Subcutaneous abdominal adipose tissue (tissue), 5 donors: ENCODE measurements around the gene SYPL2.
"Not testable (repeated sequence)": the region's sequence is repeated elsewhere in the genome, so short reads cannot be mapped to it uniquely, and the experiment has no call there.

Experiments used
- H3K27ac ChIP-seq: one replicate; pipeline ENCODE4 v1.7.0; 2013; ENCODE audit warnings: low read depth, mild to moderate bottlenecking, inconsistent platforms, low read length, moderate library complexity
- H3K27me3 ChIP-seq, 5 donors: one replicate each; pipeline ENCODE4 v1.7.0; 2013; ENCODE audit warnings: low read length in 5 of 5, inconsistent platforms in 1 of 5; ENCODE audit not compliant: control insufficient read depth in 5 of 5, insufficient read depth in 4 of 5
- H3K36me3 ChIP-seq, 5 donors: one replicate each; pipeline ENCODE4 v1.7.0; 2013; ENCODE audit warnings: low read length in 5 of 5; ENCODE audit not compliant: control insufficient read depth in 5 of 5, insufficient read depth in 5 of 5
- H3K4me1 ChIP-seq, 5 donors: one replicate each; pipeline ENCODE4 v1.7.0; 2013; ENCODE audit warnings: low read length in 5 of 5, mild to moderate bottlenecking in 3 of 5, moderate library complexity in 1 of 5; ENCODE audit not compliant: control insufficient read depth in 5 of 5, insufficient read depth in 5 of 5
- H3K4me3 ChIP-seq, 5 donors: one replicate each; pipeline ENCODE4 v1.7.0; 2013; ENCODE audit warnings: low read length in 5 of 5, low read depth in 1 of 5
- H3K9ac ChIP-seq, 5 donors: one replicate each; pipeline ENCODE4 v1.7.0; 2013; ENCODE audit warnings: low read length in 5 of 5, mild to moderate bottlenecking in 4 of 5, moderate library complexity in 3 of 5
- H3K9me3 ChIP-seq, 5 donors: one replicate each; pipeline ENCODE4 v1.7.0; 2013; ENCODE audit warnings: low read length in 5 of 5; ENCODE audit not compliant: control insufficient read depth in 5 of 5
- donor health status: healthy.
- donor health status: healthy.
- donor health status: healthy.
- donor health status: healthy.
- donor health status: healthy.

Gene SYPL2

GRCh38 chr1:109468903-109469302 is 2.6 kb downstream of the SYPL2 start:
- Histone ChIP-seq H3K9me3 (no peaks in the 10 kb centered on the region), H3K36me3 (no peaks in the 10 kb centered on the region), H3K4me1 (peaks cover 0 to 20% (median 18%) of the 10 kb centered on the region in 5 donors), H3K4me3 (no peak overlapping the region), H3K27me3 (peaks cover 0 to 16% (median 5%) of the 10 kb centered on the region in 5 donors), H3K9ac (no peak overlapping the region), H3K27ac (no peak overlapping the region)

- Histone ChIP-seq H3K9me3 (no peaks in the 10 kb centered on the region), H3K4me3 (no peak overlapping the region), H3K27me3 (peaks cover 0 to 16% (median 5%) of the 10 kb centered on the region in 5 donors), H3K4me1 (peaks cover 0 to 18% (median 15%) of the 10 kb centered on the region in 5 donors), H3K9ac (no peak overlapping the region), H3K27ac (no peak overlapping the region), H3K36me3 (no peaks in the 10 kb centered on the region)
Observed at GRCh38 chr1:109470245-109470644, 3.9 kb downstream of the SYPL2 start.

- Histone ChIP-seq H3K9me3 (no peaks in the 10 kb centered on the region), H3K4me3 (no peak overlapping the region), H3K36me3 (no peaks in the 10 kb centered on the region), H3K9ac (no peak overlapping the region), H3K4me1 (peaks cover 0 to 1% (median 0%) of the 10 kb centered on the region in 5 donors), H3K27me3 (peaks cover 0 to 21% (median 5%) of the 10 kb centered on the region in 5 donors), H3K27ac (no peak overlapping the region)
Observed at GRCh38 chr1:109472779-109473178, 6.4 kb downstream of the SYPL2 start.

DNA sequence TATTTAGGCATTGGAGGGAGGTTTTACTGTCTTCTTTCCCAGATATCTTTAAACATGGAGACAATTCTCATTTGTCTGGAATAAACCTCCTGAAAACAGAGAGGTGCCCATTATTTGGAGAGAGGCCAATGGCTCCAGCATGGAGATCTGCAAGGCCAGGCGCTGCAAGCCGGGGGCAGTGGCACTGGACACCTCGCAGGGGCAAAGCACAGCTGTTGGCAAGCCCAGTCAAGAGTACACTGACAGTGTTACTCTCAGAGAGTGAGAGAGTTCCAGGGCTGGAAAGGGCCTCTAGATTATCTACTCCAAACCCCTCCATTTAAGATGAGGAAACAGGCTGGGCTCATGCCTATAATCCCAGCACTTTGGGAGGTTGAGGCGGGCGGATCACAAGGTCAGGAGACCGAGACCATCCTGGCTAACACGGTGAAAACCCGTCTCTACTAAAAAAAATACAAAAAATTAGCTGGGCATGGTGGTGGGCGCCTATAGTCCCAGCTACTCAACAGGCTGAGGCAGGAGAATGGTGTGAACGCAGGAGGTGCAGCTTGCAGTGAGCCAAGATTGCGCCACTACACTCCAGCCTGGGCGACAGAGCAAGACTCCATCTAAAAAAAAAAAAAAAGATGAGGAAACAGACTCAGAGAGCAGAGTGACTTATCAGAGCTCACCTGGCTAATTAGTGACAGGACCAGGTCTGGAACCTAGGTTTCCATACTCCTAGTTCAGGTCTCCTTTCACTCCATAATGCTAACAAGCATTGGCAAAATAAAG is 7.1 kb downstream of the SYPL2 start:
- H3K4me1 ChIP-seq, H3K4me3 ChIP-seq, H3K27ac ChIP-seq, H3K36me3 ChIP-seq, H3K9ac ChIP-seq, H3K9me3 ChIP-seq: not testable (repeated sequence)
- peaks cover 0 to 20% (median 0%) of the 10 kb centered on the region in 5 donors for H3K27me3 ChIP-seq

- Histone ChIP-seq H3K4me1 (peaks cover 0 to 1% (median 0%) of the 10 kb centered on the region in 5 donors), H3K9me3 (no peaks in the 10 kb centered on the region), H3K27me3 (peaks cover 0 to 20% (median 0%) of the 10 kb centered on the region in 5 donors), H3K4me3 (no peak overlapping the region), H3K27ac (no peak overlapping the region), H3K9ac (no peak overlapping the region), H3K36me3 (peaks cover 0 to 3% (median 0%) of the 10 kb centered on the region in 5 donors)
Observed at GRCh38 chr1:109474697-109475096, 8.4 kb downstream of the SYPL2 start.

- Histone ChIP-seq H3K4me3 (no peak overlapping the region), H3K36me3 (peaks cover 0 to 7% (median 0%) of the 10 kb centered on the region in 5 donors), H3K27ac (no peak overlapping the region), H3K9ac (no peak overlapping the region), H3K9me3 (no peaks in the 10 kb centered on the region), H3K4me1 (peaks cover 0 to 1% (median 0%) of the 10 kb centered on the region in 5 donors), H3K27me3 (peaks cover 0 to 17% (median 0%) of the 10 kb centered on the region in 5 donors)
Observed at GRCh38 chr1:109475261-109475660, 8.9 kb downstream of the SYPL2 start.

DNA sequence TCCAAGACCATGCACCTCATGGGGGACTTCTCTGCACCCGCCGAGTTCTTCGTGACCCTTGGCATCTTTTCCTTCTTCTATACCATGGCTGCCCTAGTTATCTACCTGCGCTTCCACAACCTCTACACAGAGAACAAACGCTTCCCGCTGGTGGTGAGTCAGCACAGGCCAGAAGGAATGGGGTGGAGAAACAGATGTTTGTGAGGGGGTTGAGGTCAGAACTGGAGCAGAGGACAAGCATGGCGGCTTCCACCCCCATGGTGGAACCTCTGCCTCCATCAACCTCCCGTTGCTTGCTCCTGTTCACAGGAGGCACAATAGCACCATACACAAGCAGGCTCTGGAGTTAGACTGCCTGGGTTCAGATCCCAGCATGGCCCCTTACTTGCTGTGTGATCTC is 10.5 kb downstream of the SYPL2 start:
- H3K9ac ChIP-seq = no peak overlapping the region
- peaks cover 0 to 10% (median 0%) of the 10 kb centered on the region in 5 donors for H3K27me3 ChIP-seq
- H3K27ac ChIP-seq = no peak overlapping the region
- no peaks in the 10 kb centered on the region for H3K9me3 ChIP-seq
- peaks cover 0 to 7% (median 0%) of the 10 kb centered on the region in 5 donors for H3K36me3 ChIP-seq
- H3K4me3 ChIP-seq = no peak overlapping the region
- H3K4me1 ChIP-seq = peaks cover 0 to 1% (median 0%) of the 10 kb centered on the region in 5 donors

GRCh38 chr1:109477821-109478220 is 11.5 kb downstream of the SYPL2 start:
- H3K27me3 ChIP-seq = peaks cover 0 to 10% (median 0%) of the 10 kb centered on the region in 5 donors
- peaks cover under 1 to 1% (median 1%) of the 10 kb centered on the region in 5 donors for H3K4me1 ChIP-seq
- no peak overlapping the region for H3K9ac ChIP-seq
- H3K9me3 ChIP-seq = no peaks in the 10 kb centered on the region
- H3K4me3 ChIP-seq = no peak overlapping the region
- no peak overlapping the region for H3K27ac ChIP-seq
- peaks cover 0 to 7% (median 0%) of the 10 kb centered on the region in 5 donors for H3K36me3 ChIP-seq

DNA sequence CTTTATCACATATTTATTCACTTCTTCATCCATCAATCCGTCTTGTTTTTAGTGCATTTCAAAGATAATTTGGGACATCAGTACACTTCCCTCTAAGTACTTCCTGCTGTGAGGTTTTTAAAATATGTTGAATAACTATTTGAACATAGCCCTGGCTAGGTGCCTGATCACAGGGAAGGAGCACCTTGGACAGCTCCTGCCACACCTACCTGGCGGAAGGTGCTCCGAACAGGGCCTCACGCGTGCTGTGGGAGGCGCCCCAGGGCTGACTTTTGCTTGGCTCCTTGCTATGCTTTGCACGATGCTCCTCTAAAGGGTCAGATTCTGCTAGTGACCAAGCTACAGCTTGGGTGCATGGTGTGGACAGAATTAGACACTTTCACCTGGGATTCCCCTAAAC is 12.5 kb downstream of the SYPL2 start:
- Histone ChIP-seq H3K9ac (no peak overlapping the region), H3K36me3 (peaks cover 0 to 7% (median 0%) of the 10 kb centered on the region in 5 donors), H3K27ac (no peak overlapping the region), H3K4me3 (no peak overlapping the region), H3K9me3 (no peaks in the 10 kb centered on the region), H3K27me3 (peaks cover 0 to 10% (median 0%) of the 10 kb centered on the region in 5 donors), H3K4me1 (peaks cover 1 to 9% (median 8%) of the 10 kb centered on the region in 5 donors)

GRCh38 chr1:109479311-109479710 is 13.0 kb downstream of the SYPL2 start:
- peaks cover 0 to 10% (median 0%) of the 10 kb centered on the region in 5 donors for H3K27me3 ChIP-seq
- H3K9me3 ChIP-seq = no peaks in the 10 kb centered on the region
- peaks cover 1 to 12% (median 11%) of the 10 kb centered on the region in 5 donors for H3K4me1 ChIP-seq
- peaks cover 0 to 7% (median 0%) of the 10 kb centered on the region in 5 donors for H3K36me3 ChIP-seq
- H3K4me3 ChIP-seq = no peak overlapping the region
- no peak overlapping the region for H3K9ac ChIP-seq
- no peak overlapping the region for H3K27ac ChIP-seq
